GM21825 (cell line): ENCODE measurements around the gene HEATR9.

Source experiments
- ATAC-seq: cut with Tn5 transposase; IDR thresholded peaks from one replicate; pipeline ENCODE4 v1.9.1; 2021; ENCODE audit warnings: mild to moderate bottlenecking, moderate library complexity; ENCODE audit not compliant: unreplicated experiment

HEATR9 gene

DNA sequence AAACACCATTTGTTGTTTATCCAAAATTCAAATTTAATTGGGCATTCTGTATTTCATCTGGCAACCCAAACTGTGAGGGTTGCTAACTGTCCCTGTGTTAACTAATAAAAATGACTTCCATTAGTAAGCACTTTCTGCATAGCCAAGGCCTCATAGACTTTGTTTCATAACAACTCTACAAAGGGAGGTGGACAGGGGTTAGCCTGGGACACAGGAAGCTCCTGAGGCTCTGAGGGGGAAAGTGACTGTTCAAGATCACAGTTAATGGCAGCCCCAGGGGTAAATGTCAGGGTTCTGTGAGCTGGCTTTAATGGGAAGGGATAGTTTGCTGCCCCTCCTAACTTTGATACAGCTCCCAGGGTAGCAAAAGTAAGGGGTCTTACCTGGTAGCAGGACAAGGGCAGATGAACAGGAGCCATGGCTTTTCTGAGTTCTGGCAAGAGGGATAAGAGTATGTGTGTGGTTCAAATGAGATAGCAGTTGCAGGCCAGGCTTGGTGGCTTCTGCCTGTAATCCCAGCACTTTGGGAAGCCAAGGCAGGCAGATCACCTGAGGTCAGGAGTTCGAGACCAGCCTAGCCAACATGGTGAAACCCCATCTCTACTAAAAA lies 2.2 kb downstream of the HEATR9 start:
- ATAC-seq = no peak

DNA sequence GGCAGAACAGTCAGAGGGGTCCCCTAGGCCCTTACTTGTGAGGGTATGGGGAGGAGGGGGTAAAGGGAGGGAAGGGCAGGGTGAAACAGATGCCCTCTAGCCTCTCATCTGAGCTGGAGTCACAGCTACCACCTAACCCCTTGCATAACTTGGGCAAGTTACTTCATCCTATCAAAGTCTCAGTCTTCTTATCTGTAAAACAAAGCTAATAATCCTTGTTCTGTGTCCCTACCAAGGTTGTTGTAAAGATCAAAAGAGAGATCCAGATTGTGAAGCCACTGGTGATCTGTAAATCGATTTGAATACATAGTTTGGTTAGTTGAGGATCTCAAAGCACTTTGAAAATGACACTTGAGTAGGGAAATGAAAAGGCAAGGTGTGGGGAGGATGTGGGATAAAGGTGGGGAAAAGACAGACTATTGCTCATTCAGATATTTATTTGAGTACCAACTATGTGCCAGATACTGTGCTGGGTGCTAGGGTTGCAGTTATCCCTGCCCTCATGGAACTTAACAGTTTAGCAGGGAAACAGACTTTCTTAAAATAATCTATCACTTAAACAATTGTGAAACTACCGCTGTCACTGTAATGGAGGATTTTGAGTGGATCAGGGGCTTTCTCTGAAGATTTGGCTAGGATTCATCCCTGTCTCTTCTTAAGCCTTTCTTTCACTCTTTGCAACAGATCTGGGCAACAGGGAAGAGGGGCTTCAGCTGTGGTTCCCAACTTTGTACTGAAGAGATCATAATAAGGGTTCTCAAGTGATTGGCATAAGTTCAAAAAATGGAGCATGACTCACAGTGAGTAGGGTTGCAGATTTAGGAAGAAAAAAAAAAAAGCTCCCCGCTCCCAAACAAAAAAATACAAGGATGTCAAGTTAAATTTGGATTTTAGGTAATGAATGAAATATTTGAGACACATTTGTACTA lies 3.0 kb downstream of the HEATR9 start:
- no peak for ATAC-seq

- ATAC-seq = no peak
These were observed 3.8 kb downstream of the HEATR9 start for GRCh38 chr17:35864853-35865252.

DNA sequence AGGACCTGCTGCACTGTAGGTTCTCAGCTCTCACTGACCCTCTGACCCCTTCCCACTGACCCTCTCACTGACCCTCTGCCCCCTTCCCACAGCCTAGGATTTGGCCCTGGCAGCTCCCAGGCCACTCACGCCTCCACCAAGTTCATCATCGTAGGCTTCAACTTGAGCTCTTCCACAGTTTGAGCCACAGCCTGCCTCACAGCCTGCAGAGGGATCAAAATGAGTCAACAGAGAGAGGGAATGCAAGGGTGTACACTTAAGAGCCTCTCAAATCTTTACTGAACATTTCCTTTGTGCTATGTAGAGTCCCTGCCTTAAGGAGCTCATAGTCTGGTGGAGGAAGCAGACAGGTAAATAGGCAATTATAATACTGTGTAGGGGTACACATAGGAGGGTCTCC lies 12.1 kb downstream of the HEATR9 start:
- ATAC-seq = no peak

DNA sequence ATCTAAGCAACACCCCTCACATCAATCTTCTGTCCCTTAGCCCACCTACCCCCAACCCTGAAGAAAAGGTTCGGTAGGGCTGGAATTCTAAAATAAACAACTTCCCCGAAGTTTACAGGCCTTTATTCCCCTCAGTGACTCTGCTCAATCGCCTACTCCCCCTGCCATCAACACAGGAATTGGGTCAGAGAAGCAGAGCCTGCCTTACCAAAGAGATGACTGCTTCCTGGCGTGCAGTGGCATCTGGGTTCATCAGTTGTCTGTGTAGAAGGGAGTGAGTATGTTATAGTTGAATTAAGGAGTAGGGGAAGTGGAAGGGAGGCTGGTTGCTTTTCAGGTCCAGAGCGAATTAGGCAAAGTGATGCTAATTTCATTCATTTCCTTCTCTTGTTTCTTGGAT lies 12.7 kb downstream of the HEATR9 start:
- ATAC-seq = no peak

DNA sequence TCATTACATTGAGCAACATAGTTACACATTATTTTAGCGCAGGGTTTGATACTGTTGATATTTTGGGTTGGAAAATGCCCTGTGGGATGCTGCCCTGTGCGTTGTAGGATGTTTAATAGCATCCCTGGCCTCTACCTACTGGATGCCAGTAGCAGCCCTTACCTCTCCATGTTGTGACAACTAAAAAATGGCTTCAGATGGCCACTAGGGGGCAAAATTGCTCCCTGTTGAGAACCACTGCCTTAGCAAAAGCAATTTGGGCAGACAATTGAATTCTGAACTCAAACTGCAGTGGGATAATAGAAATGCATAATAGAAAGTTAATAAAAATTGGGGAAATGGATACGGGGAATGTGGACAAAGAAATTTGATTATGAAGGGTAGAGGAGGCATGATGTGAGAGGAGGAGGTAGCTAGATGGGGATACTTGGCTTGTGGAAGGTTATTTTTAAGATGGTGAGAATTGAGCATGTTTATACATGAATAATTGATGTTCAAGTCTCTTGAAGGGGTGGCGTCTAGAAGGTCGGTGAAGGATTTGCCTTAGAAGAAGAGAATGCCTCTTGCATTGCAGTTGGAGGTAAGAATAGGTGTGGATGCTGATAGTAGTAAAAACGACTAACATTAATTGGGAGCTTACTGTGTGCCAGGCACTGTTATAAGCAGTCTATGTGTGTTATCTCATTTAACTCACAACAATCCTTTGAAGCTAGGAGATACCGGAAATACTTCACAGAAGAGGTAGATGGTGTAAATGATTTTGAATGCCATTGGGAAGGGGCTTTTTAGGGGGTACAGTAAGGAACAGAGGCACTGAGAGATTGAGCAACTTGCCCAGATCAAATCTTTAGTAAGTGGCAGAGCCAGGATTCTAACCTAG lies 19.0 kb downstream of the HEATR9 start:
- no peak for ATAC-seq

DNA sequence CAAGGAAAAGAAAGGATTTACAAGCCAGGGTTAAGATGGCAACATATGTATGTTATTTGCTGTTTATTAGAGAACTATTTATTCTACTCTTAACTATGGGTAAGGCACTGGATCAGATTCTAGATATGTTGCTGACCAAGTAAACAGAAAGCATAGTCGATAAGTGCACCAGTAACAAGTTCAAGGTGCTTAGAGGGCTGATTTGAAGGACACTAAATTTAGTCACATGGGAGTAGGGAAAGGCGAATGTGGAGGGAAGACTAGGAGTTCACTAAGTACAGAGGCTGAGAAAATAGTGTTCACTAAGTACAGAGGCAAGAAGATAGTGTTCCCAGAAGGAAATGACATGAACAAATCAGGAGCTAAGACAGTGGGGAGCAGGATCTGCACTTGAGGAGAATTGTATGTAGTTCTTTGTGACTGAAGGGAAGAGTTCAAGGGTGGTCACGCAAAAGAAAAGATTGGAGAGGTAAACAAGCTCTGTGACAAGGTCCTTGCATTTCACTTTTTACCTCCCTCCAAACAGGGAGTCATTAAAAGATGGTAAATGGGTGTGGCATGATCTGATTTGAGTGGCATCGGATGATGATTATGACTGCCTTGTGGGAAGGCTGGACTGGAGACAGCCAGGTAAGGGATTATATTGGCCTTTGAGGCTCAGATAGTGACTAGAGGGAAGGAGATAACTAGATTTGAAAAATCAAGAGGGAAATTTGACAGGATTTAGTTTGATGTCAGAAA lies 20.9 kb downstream of the HEATR9 start:
- ATAC-seq = no peak

GRCh38 chr17:35847006-35847405 lies 21.7 kb downstream of the HEATR9 start:
- ATAC-seq = no peak

DNA sequence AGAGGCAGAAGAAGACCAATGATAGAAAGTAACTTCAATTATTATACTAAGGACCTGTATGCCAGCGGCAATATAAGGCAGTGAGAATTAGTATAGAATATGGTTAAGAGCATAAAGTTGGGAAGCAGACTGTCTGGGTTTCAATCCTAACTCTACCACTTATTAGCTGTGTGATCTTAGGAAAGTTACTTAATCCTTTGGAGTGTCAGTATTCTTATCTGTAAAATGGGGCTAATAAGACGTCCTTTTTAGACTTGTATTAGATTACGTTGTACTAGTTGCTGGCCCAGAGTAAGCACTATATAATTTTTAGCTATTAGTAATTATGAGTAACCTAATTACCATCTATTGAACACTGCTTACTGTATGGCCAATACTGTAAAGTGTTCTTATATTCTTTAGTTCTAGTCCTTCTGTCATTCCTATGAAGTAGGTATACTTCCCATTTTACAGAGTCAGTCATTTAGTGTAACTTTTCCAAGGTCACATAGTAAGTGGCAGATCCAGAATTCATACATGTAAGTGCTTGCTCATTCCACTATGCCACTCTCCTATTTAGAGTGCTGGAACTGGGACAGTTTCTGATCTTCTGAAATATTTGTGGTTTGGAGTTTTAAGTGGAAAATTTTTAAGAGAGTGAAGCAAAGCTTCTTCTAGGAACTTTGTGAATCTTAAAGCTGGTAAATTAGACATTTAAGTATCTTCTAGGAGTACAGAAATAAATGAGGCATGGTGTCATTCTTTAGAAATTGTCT lies 22.5 kb downstream of the HEATR9 start:
- no peak for ATAC-seq

DNA sequence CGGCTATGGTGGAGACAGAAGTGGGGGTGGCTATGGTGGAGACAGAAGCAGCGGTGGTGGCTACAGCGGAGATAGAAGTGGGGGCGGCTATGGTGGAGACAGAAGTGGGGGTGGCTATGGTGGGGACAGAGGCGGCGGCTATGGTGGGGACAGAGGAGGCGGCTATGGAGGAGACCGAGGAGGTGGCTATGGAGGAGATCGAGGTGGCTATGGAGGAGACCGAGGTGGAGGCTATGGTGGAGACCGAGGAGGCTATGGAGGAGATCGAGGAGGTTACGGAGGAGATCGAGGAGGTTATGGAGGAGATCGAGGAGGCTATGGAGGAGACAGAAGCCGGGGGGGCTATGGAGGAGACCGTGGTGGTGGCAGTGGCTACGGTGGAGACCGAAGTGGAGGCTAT lies 24.1 kb downstream of the HEATR9 start:
- ATAC-seq = no peak

DNA sequence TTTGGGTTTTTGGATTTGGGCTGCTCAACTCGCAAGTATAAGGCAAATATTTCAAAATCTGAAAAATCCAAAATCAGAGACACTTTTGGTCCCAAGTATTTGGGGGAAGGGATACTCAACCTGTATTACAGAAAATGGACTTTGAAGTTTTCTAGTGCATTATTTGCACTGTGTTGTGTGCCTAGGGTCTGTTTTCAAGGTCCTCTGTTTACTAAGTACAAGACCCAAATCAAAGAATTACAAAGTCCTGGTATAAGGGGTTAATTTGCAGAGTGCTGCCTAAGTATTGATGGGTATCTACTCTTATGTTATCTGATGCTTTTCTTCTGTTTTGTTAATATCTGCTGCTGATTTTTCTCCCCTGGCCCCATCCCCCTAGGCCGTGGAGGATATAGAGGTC lies 25.0 kb downstream of the HEATR9 start:
- ATAC-seq = no peak

DNA sequence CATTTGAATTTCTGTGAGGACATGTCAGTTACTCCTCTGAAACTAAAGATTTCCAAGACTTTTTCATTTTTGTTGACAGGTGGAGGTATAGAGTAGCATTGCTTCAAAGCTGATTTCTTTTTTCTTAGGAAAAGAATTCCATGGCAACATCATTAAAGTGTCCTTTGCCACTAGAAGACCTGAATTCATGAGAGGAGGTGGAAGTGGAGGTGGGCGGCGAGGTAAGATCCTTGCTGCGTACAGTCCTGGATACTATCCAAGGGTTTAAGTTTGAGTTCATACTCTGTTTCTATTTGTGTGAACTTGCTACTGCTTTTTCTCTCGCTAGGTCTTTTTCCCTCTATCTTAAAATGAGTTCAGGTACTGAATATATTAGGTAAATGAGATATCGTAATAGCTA lies 26.5 kb downstream of the HEATR9 start:
- no peak for ATAC-seq

- ATAC-seq = no peak
These were observed 27.2 kb downstream of the HEATR9 start for GRCh38 chr17:35841505-35841904.

- no peak for ATAC-seq
These were observed 27.6 kb downstream of the HEATR9 start for GRCh38 chr17:35841101-35841500.

DNA sequence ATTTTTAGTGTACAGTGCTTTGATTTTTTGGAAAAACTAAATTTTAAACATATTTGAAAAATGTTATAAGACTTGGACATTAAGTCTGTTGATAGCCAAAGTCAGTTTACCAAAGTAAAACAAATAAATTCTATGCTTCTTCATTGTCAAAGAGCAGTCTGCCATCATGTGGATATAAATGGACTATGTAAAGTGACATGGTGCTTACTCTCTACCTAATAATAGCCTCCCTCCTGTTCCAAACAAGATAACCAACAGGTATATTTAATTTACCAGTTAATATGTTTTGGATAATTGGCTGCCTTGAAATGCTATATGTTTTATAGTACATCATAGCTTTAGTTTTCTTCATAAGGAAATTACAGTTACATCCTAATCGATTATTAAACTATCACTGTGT lies 43.5 kb downstream of the HEATR9 start:
- no peak for ATAC-seq

DNA sequence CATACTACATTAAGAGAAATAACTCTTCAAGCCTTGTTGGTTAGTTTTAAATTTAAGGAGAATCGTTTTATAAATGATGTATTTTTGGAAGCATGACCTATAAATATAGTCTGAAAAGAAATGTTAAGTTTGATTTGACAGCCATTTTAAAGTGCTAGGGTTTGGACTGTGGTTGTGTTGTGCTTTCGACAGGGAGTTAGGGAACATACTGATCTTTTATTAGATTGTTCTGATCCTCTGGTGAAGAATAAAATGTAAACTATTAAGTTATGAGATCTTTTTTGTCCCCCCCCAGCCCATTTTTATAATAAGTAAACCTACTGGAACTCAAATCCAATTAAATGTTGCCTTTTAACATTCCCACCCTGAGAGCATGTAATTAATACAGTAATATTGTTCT lies 47.4 kb downstream of the HEATR9 start:
- ATAC-seq = no peak

DNA sequence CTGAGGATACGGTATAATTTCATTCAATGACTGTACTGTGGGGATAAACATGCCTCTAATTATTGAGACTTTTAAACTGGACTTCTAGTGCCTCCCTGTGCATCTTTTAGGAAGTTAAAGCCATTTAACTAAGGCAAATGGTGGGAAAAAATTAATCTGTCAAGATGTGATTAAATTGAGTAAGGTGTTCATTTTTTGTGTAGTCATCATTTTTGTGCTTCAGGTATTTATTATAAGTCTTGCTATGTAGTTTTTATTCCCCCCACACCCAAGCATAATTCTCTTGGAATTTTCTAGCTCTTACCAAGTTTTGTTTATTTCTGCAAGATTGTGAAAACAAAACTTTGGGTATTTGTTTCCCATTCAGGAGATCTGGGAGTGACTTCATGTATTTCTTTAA lies 49.2 kb downstream of the HEATR9 start:
- ATAC-seq = no peak

DNA sequence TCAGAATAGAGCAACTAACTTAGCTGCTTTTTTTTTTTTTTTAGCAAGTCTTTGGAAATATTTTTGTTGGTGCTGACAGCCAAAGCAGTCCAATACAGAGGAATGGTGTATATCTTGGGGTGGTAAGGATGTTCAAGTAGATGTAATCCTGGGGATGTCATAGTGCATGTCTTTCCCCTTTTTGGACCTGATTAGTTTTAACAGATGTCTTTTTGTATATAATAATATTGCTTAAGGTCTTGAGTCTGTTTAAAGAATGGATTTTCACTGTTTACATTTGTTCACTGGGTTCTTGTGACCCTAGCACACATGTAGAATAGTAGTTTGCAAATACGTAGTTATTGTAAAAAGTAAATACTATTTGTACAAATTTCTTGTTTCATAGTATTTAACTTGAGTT lies 51.5 kb downstream of the HEATR9 start:
- no peak for ATAC-seq

DNA sequence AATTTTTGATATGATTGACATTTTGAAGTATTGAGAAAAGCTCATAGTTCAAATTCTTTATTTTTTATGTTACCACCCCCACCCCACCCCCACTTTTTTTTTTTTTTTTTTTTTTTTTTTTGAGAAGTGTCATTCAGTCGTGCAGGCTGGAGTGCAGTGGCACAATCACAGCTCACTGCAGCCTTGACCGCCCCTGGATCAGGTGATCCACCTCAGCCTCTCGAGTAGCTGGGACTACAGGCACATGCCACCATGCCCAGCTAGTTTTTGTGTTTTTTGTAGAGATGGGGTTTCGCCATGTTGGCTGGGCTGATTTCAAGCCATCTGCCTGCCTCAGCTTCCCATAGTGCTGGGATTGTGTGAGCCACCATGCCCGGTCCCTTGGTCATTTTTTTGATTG lies 52.0 kb downstream of the HEATR9 start:
- ATAC-seq = no peak

DNA sequence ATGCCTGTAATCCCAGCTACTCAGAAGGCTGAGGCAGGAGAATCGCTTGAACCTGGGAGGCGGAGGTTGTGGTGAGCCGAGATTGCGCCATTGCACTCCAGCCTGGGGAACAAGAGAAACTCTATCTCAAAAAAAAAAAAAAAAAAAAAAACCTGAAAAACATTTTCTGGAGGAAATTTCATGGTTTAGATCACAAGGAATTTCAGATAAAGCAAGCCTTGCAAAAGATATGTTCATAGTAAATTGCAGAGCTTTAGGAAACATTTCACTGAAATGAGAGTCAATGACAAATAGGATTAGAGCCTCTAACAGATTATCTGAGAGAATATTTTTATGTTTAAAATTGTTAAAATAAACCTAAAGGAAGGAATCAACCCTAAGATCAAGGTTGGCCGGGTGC lies 56.2 kb downstream of the HEATR9 start:
- ATAC-seq = no peak
